HepG2 (cell line): ENCODE measurements around the gene TBC1D14. TPM values are rescaled to one million over a fixed set of nuclear protein-coding genes. Genes with fewer than 3 reads are reported as not detected.
A peak's percentile ranks its signal among the peaks of the same experiment; 100 is the strongest.

Experiments used
- ATAC-seq: fragments of 200-7000 bp; cut with Tn5 transposase; 3 replicates; pipeline ENCODE4 v1.9.1; 2020; ENCODE audit warnings: mild to moderate bottlenecking, moderate library complexity
- BruUV-seq: library from RNA; stranded (reverse); fragments of 400-500 nt; replicated peaks from 2 replicates; lab custom pipeline; 2021; lab: Mats Ljungman, UMichigan
- CTCF ChIA-PET: fragments of 300-600 bp; formaldehyde crosslinking; extraction: SDS; loops from one replicate; lab custom pipeline; 2021; ENCODE audit warnings: low total read pairs, inconsistent platforms, low intra/inter-chr PET ratio; lab: Yijun Ruan, JAX
- POLR2A ChIA-PET: fragments of 350-600 bp; sonication (Branson Sonifier 250); formaldehyde crosslinking; loops from one replicate; lab custom pipeline; 2020; ENCODE audit warnings: antibody characterized with exemption, inconsistent platforms; lab: Yijun Ruan, JAX
- DNase-seq: peaks from one replicate; pipeline ENCODE4 v3.0.0-alpha.2; 2015; ENCODE audit warnings: low spot score
- FAIRE-seq: peaks from 3 replicates; lab custom pipeline; 2011; peaks lifted over from hg19 to GRCh38; lab: Jason Lieb, UNC
- H2AFZ ChIP-seq: one replicate; pipeline ENCODE4 v1.6.1; 2011; ENCODE audit warnings: low read length, inconsistent platforms
- H3K27ac ChIP-seq: fragments of 300-600 bp; 3 replicates; pipeline ENCODE4 v1.8.0; 2011; ENCODE audit warnings: mixed run types, mild to moderate bottlenecking, mixed read lengths, low read length, inconsistent platforms; ENCODE audit not compliant: insufficient read depth; ENCODE audit errors: extremely low read length
- H3K27me3 ChIP-seq, 2 experiments: fragments of 200-600 bp in 1 of 2; 2 replicates in 1 of 2; 3 replicates in 1 of 2; pipeline versions ENCODE4 v1.6.0 to v1.8.0; 2011; ENCODE audit warnings: low read length in 2 of 2, mild to moderate bottlenecking in 2 of 2, moderate library complexity in 2 of 2, inconsistent platforms in 1 of 2; ENCODE audit not compliant: insufficient read depth in 2 of 2, control insufficient read depth in 1 of 2
- H3K36me3 ChIP-seq, 2 experiments: fragments of 200-600 bp in 1 of 2; replicated peaks in 1 of 2; 2 replicates in 1 of 2; 3 replicates in 1 of 2; pipeline versions ENCODE4 v1.5.1 to v1.8.0; 2011; ENCODE audit warnings: low read length in 2 of 2, inconsistent platforms in 1 of 2; ENCODE audit not compliant: insufficient read depth in 2 of 2, control insufficient read depth in 1 of 2
- H3K4me1 ChIP-seq: 2 replicates; pipeline ENCODE4 v1.5.1; 2012; ENCODE audit warnings: low read length, inconsistent platforms; ENCODE audit not compliant: insufficient read depth
- H3K4me2 ChIP-seq: 2 replicates; pipeline ENCODE4 v1.6.0; 2011; ENCODE audit warnings: low read depth, low read length, inconsistent platforms
- H3K4me3 ChIP-seq, 3 experiments: fragments of 200-600 bp in 1 of 3; sonication (generic), shearing (Covaris generic) in 1 of 3; replicated peaks in 1 of 3; 2 replicates each; pipeline ENCODE4 v1.5.1; 2011 to 2016; ENCODE audit warnings: low read length in 3 of 3, inconsistent platforms in 2 of 3, low read depth in 2 of 3, mild to moderate bottlenecking in 2 of 3, control low read depth in 1 of 3, mixed read lengths in 1 of 3; ENCODE audit not compliant: insufficient read depth in 1 of 3
- H3K79me2 ChIP-seq: one replicate; pipeline ENCODE4 v1.6.1; 2011; ENCODE audit warnings: low read length, inconsistent platforms; ENCODE audit not compliant: insufficient read depth
- H3K9ac ChIP-seq: 2 replicates; pipeline ENCODE4 v1.6.0; 2011; ENCODE audit warnings: mild to moderate bottlenecking, low read depth, low read length, inconsistent platforms; ENCODE audit not compliant: insufficient read depth
- H3K9me3 ChIP-seq: 2 replicates; pipeline ENCODE4 v1.5.1; 2012; ENCODE audit warnings: mild to moderate bottlenecking, low read length
- H4K20me1 ChIP-seq: 2 replicates; pipeline ENCODE4 v1.6.0; 2011; ENCODE audit warnings: inconsistent platforms, mild to moderate bottlenecking, low read length, moderate library complexity; ENCODE audit not compliant: insufficient read depth
- FOSL2 ChIP-seq: sonication (generic); formaldehyde crosslinking; IDR thresholded peaks from 2 replicates; pipeline ENCODE4 v1.4.0; 2020; ENCODE audit warnings: missing genetic modification reagents
- NR2F6 ChIP-seq, 2 experiments: IDR thresholded peaks; 2 replicates each; pipeline ENCODE4 v1.6.1; 2016; ENCODE audit warnings: antibody characterized with exemption in 1 of 2, mild to moderate bottlenecking in 1 of 2
- SIN3B ChIP-seq: fragments of 150-350 bp; IDR thresholded peaks from 2 replicates; pipeline ENCODE4 v1.6.1; 2014; ENCODE audit warnings: low read length
- SMYD3 ChIP-seq: sonication (generic); formaldehyde crosslinking; IDR thresholded peaks from 2 replicates; pipeline ENCODE4 v1.8.1; 2023; ENCODE audit warnings: mild to moderate bottlenecking, missing genetic modification reagents
- SOX6 ChIP-seq, 2 experiments: fragments of 450-650 bp in 1 of 2; sonication (generic) in 1 of 2; formaldehyde crosslinking in 1 of 2; IDR thresholded peaks; 2 replicates each; pipeline versions ENCODE4 v1.4.0 to v1.6.1; 2017 to 2020; ENCODE audit warnings: antibody characterized with exemption in 1 of 2, mild to moderate bottlenecking in 1 of 2, missing genetic modification reagents in 1 of 2
- ZBTB38 ChIP-seq: sonication (generic); formaldehyde crosslinking; IDR thresholded peaks from 2 replicates; pipeline ENCODE4 v1.5.1; 2020; ENCODE audit warnings: mild to moderate bottlenecking, missing genetic modification reagents
- ZFP82 ChIP-seq: sonication (generic); formaldehyde crosslinking; IDR thresholded peaks from 2 replicates; pipeline ENCODE4 v1.5.1; 2020; ENCODE audit warnings: mild to moderate bottlenecking, missing genetic modification reagents, borderline replicate concordance
- ZNF224 ChIP-seq: sonication (generic); formaldehyde crosslinking; IDR thresholded peaks from 2 replicates; pipeline ENCODE4 v1.5.0; 2020; ENCODE audit warnings: mild to moderate bottlenecking, missing genetic modification reagents
- ZNF337 ChIP-seq: sonication (generic); formaldehyde crosslinking; IDR thresholded peaks from 2 replicates; pipeline ENCODE4 v1.5.1; 2020; ENCODE audit warnings: missing genetic modification reagents, low read depth, mild to moderate bottlenecking, borderline replicate concordance
- ZNF850 ChIP-seq: sonication (generic); formaldehyde crosslinking; conservative IDR thresholded peaks from 2 replicates; pipeline ENCODE4 v1.9.0; 2021; ENCODE audit warnings: mild to moderate bottlenecking, missing genetic modification reagents
- ZZZ3 ChIP-seq: sonication (generic); formaldehyde crosslinking; IDR thresholded peaks from 2 replicates; pipeline ENCODE4 v1.4.0; 2020; ENCODE audit warnings: missing genetic modification reagents, mild to moderate bottlenecking, borderline replicate concordance
- WGBS: methylation state at CpG from one replicate; pipeline ENCODE4 v1.1.6; 2017; ENCODE audit warnings: low lambda C conversion rate; 5-methylcytosine and 5-hydroxymethylcytosine counted together
- in situ Hi-C: cut with HindIII; loops from 2 replicates; pipeline ENCODE4 v1.10.0; 2017; ENCODE audit warnings: low pct_unique_long_range_greater_than_20kb; ENCODE audit not compliant: extremely low pct_ligation_motif_present
- intact Hi-C: fragments of 100-400 bp; cut with micrococcal nuclease; formaldehyde crosslinking; loops from one replicate; pipeline ENCODE4 v1.10.0; 2022; ENCODE audit not compliant: unreplicated experiment
- polyA plus RNA-seq, 8 experiments: library from polyadenylated mRNA; depleted of rRNA in 3 of 8; stranded (reverse) in 7 of 8; unstranded in 1 of 8; fragments of >200 nt; fragmentation: Illumina TruSeq in 4 of 8; extraction: Trizol in 4 of 8; gene quantifications; 2 replicates each; pipeline versions ENCODE4 v1.2.1 to v1.2.3, GENCODE V29; 2011 to 2016; ENCODE audit warnings: low read depth in 4 of 8, missing spikeins in 1 of 8, mixed read lengths in 1 of 8; ENCODE audit not compliant: insufficient read depth in 1 of 8
- total RNA-seq, 5 experiments: library from RNA; depleted of rRNA; stranded (reverse); fragments of >200 nt; fragmentation: Illumina TruSeq; extraction: Trizol; gene quantifications; 2 replicates each; pipeline ENCODE4 v1.2.3, GENCODE V29; 2016; ENCODE audit warnings: low read depth in 1 of 5
- TF ChIP-seq, protein P1 (sequence below): sonication (generic); formaldehyde crosslinking; IDR thresholded peaks from 2 replicates; pipeline ENCODE4 v1.4.0; 2020; ENCODE audit warnings: mild to moderate bottlenecking, missing genetic modification reagents
- TF ChIP-seq, protein P2 (sequence below): sonication (generic); formaldehyde crosslinking; IDR thresholded peaks from 2 replicates; pipeline ENCODE4 v1.5.1; 2020; ENCODE audit warnings: mild to moderate bottlenecking, missing genetic modification reagents, moderate library complexity
- TF ChIP-seq, protein P3 (sequence below): sonication (generic); formaldehyde crosslinking; IDR thresholded peaks from 2 replicates; pipeline ENCODE4 v1.5.1; 2020; ENCODE audit warnings: mild to moderate bottlenecking, moderate library complexity, missing genetic modification reagents
- TF ChIP-seq, protein P4 (sequence below): sonication (generic); formaldehyde crosslinking; conservative IDR thresholded peaks from 2 replicates; pipeline ENCODE4 v1.8.1; 2023; ENCODE audit warnings: missing genetic modification reagents

TBC1D14 gene
- total and polyA plus RNA-seq, 2 of the 13 experiments (the other 11 are each of a cell fraction or from before 2014, with no cell fraction given), result 29.5 to 46.5 TPM

DNA sequence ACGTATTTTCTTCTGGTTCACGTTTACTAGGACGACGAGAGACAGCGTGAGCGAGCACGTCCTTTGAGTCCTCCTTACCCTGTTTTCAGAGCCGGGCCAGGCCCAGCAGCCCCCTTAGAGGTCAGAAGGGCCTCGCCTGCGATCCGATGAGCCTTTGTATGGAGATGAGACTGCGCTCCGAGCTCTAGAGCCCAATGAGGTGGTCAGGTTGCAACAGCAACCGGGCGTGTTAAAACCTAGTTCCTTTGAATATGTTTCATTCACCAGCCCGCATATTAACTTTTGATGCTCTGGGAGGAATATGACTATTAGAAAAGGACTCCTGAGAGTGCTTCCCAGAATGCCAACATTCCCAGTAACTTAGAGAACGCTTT lies 77.9 kb downstream of the TBC1D14 start:
- H2AFZ ChIP-seq, result no peak overlapping the region
- intact Hi-C loops, result loop anchor here (2.0 to 5.0 kb wide), 3 partner anchors 79 to 95 kb away; partner anchors contain the start of genes GRPEL1 and TBC1D14
- TF ChIP-seq, protein P1, sequence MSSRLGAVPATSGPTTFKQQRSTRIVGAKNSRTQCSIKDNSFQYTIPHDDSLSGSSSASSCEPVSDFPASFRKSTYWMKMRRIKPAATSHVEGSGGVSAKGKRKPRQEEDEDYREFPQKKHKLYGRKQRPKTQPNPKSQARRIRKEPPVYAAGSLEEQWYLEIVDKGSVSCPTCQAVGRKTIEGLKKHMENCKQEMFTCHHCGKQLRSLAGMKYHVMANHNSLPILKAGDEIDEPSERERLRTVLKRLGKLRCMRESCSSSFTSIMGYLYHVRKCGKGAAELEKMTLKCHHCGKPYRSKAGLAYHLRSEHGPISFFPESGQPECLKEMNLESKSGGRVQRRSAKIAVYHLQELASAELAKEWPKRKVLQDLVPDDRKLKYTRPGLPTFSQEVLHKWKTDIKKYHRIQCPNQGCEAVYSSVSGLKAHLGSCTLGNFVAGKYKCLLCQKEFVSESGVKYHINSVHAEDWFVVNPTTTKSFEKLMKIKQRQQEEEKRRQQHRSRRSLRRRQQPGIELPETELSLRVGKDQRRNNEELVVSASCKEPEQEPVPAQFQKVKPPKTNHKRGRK (CRISPR knock-in tag), result no peak
- TF ChIP-seq FOSL2 (CRISPR knock-in tag), result no peak
- 0 out of 2 replicates have a peak, but pooled peaks have one; percentile 33 for TF ChIP-seq ZNF224
- no peak for TF ChIP-seq SIN3B
- TF ChIP-seq ZFP82, result no peak
- TF ChIP-seq, protein P2, sequence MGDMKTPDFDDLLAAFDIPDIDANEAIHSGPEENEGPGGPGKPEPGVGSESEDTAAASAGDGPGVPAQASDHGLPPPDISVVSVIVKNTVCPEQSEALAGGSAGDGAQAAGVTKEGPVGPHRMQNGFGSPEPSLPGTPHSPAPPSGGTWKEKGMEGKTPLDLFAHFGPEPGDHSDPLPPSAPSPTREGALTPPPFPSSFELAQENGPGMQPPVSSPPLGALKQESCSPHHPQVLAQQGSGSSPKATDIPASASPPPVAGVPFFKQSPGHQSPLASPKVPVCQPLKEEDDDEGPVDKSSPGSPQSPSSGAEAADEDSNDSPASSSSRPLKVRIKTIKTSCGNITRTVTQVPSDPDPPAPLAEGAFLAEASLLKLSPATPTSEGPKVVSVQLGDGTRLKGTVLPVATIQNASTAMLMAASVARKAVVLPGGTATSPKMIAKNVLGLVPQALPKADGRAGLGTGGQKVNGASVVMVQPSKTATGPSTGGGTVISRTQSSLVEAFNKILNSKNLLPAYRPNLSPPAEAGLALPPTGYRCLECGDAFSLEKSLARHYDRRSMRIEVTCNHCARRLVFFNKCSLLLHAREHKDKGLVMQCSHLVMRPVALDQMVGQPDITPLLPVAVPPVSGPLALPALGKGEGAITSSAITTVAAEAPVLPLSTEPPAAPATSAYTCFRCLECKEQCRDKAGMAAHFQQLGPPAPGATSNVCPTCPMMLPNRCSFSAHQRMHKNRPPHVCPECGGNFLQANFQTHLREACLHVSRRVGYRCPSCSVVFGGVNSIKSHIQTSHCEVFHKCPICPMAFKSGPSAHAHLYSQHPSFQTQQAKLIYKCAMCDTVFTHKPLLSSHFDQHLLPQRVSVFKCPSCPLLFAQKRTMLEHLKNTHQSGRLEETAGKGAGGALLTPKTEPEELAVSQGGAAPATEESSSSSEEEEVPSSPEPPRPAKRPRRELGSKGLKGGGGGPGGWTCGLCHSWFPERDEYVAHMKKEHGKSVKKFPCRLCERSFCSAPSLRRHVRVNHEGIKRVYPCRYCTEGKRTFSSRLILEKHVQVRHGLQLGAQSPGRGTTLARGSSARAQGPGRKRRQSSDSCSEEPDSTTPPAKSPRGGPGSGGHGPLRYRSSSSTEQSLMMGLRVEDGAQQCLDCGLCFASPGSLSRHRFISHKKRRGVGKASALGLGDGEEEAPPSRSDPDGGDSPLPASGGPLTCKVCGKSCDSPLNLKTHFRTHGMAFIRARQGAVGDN, result 0 out of 2 replicates have a peak, but pooled peaks have one; percentile 4
- TF ChIP-seq ZBTB38 (CRISPR knock-in tag), result 0 out of 2 replicates have a peak, but pooled peaks have one; percentile 0
- no peak for TF ChIP-seq SMYD3
- TF ChIP-seq, protein P3, sequence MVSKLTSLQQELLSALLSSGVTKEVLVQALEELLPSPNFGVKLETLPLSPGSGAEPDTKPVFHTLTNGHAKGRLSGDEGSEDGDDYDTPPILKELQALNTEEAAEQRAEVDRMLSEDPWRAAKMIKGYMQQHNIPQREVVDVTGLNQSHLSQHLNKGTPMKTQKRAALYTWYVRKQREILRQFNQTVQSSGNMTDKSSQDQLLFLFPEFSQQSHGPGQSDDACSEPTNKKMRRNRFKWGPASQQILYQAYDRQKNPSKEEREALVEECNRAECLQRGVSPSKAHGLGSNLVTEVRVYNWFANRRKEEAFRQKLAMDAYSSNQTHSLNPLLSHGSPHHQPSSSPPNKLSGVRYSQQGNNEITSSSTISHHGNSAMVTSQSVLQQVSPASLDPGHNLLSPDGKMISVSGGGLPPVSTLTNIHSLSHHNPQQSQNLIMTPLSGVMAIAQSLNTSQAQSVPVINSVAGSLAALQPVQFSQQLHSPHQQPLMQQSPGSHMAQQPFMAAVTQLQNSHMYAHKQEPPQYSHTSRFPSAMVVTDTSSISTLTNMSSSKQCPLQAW (CRISPR knock-in tag), result peak; percentile 33; the same call in 1 of the 2 replicates
- TF ChIP-seq ZNF337, result no peak
- no peak for TF ChIP-seq ZZZ3 (CRISPR knock-in tag)
- TF ChIP-seq ZNF850 (CRISPR knock-in tag), result no peak
- no peak for TF ChIP-seq SOX6 (IDR thresholded peaks at IDR 0.05)
- no peak for TF ChIP-seq SOX6 (CRISPR knock-in tag; IDR thresholded peaks at IDR 0.05)
- TF ChIP-seq, protein P4, sequence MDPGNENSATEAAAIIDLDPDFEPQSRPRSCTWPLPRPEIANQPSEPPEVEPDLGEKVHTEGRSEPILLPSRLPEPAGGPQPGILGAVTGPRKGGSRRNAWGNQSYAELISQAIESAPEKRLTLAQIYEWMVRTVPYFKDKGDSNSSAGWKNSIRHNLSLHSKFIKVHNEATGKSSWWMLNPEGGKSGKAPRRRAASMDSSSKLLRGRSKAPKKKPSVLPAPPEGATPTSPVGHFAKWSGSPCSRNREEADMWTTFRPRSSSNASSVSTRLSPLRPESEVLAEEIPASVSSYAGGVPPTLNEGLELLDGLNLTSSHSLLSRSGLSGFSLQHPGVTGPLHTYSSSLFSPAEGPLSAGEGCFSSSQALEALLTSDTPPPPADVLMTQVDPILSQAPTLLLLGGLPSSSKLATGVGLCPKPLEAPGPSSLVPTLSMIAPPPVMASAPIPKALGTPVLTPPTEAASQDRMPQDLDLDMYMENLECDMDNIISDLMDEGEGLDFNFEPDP (CRISPR knock-in tag), result 0 out of 2 replicates have a peak, but pooled peaks have one; percentile 42
- TF ChIP-seq NR2F6 (IDR thresholded peaks at IDR 0.05), result no peak
- 0 out of 2 replicates have a peak, but pooled peaks have one; percentile 4 for TF ChIP-seq NR2F6 (CRISPR knock-in tag; IDR thresholded peaks at IDR 0.05)

More for the DNA sequence above, 77.9 kb downstream of the TBC1D14 start:
- Histone ChIP-seq H3K4me2 (peak overlapping the region; percentile 99), H3K36me3 (peaks cover 0 to 21% of the 10 kb centered on the region in 2 experiments; a peak in 3 of 5 replicates), H3K27ac (peak overlapping the region; percentile 62), H3K79me2 (peaks cover 75% of the 10 kb centered on the region), H4K20me1 (peaks cover 42% of the 10 kb centered on the region), H3K4me1 (peaks cover 53% of the 10 kb centered on the region), H3K9ac (peak overlapping the region; percentile 84), H3K27me3 (no peaks in the 10 kb centered on the region; a peak in 1 of 5 replicates), H3K4me3 (peak overlapping the region; percentile 82 to 92 (median 88)), H3K9me3 (no peaks in the 10 kb centered on the region)
- in situ Hi-C loops, result no loop called here
- no peak for DNase-seq
- ChIA-PET POLR2A (interaction anchor here (1.0 to 2.6 kb wide), 13 partner anchors 16 to 314 kb away, joined by 3 to 18 read pairs (median 4); partner anchors contain the start of genes GRPEL1, TADA2B and TBC1D14), CTCF (no interaction called here)
- ATAC-seq, result peak; percentile 45
- TSS peak; percentile 32 for BruUV-seq
- no peak for FAIRE-seq
- 3% methylated on average over 5 of the region's 17 CpGs for WGBS
